ENCODE measurements around the gene TMEM214. TPM values are rescaled to one million over a fixed set of nuclear protein-coding genes. Genes with fewer than 3 reads are reported as not detected.

The TMEM214 gene, protein sequence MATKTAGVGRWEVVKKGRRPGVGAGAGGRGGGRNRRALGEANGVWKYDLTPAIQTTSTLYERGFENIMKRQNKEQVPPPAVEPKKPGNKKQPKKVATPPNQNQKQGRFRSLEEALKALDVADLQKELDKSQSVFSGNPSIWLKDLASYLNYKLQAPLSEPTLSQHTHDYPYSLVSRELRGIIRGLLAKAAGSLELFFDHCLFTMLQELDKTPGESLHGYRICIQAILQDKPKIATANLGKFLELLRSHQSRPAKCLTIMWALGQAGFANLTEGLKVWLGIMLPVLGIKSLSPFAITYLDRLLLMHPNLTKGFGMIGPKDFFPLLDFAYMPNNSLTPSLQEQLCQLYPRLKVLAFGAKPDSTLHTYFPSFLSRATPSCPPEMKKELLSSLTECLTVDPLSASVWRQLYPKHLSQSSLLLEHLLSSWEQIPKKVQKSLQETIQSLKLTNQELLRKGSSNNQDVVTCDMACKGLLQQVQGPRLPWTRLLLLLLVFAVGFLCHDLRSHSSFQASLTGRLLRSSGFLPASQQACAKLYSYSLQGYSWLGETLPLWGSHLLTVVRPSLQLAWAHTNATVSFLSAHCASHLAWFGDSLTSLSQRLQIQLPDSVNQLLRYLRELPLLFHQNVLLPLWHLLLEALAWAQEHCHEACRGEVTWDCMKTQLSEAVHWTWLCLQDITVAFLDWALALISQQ
- total RNA-seq, result 10 to 100 TPM; 39.1 to 66.5 TPM
- long read RNA-seq, partial matches to known transcripts, result 4 of 8 reads
- long read RNA-seq, other reads (novel, unspliced or antisense), result 3 of 8 reads

DNA sequence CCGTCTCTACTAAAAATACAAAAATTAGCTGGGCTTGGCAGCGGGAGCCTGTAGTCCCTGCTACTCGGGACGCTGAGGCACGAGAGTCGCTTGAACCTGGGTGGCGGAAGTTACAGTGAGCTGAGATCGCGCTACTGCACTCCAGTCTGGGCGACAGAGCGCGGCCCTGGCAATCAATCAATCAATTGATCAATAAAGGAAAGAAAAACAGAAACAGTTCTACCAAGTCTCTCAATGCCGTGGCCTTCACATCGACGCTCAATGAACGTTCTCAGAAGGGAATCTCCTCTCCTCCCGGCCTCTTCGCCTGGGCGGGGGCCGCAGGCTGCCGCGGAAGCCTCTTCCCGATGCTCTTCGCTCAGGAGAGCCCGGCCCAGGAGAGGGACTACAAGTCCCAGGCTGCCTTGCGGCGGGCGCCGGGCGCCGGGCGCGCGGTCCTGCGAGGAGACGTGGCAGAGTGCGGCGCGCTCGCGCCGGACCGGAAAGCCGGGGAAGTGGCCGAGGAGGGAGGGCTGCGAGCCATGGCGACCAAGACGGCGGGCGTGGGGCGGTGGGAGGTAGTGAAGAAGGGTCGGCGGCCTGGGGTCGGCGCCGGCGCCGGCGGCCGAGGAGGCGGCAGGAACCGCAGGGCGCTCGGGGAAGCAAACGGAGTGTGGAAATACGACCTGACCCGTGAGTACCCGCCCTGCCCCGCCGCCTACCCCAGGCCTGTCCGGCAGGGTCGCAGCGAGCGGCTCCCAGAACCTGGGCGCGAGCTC, at the start of gene TMEM214:
Gene TMEM214 (plus strand): TSS at position 471 of the 758 bp plus-strand sequence. CDS start 51 bp downstream, at position 522.
- intact Hi-C loops (cut with DNase I), result loop anchor here (10.0 kb wide), 1 partner anchor 52 kb away; the partner anchor contains the start of gene KHK (in 2 of the 2)
- peak; percentile 98 to 99 for ATAC-seq
- peak; percentile 93 for DNase-seq

DNA sequence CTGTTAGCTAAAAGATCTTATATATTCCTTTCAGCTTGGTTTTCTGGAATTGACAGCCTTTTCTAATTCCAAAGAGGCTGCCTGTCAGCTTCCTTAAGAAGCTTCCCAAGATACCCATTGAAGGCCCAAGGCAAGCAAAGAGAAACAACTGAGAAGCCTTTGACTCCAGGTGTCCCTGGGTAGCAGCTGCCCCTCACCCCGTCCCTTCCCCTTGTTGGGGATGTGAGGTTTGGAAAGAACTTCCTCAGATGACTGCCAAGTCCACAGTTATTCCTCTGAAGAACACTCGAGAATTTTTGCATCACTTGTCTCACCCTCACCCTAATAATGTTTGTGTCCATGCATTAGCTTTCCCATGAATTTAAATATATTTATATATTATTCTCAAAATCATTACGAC, 49.0 kb upstream of the TMEM214 start:
- intact Hi-C loops (cut with DNase I), result no loop called here
- ATAC-seq, result no peak
- no peak for DNase-seq

DNA sequence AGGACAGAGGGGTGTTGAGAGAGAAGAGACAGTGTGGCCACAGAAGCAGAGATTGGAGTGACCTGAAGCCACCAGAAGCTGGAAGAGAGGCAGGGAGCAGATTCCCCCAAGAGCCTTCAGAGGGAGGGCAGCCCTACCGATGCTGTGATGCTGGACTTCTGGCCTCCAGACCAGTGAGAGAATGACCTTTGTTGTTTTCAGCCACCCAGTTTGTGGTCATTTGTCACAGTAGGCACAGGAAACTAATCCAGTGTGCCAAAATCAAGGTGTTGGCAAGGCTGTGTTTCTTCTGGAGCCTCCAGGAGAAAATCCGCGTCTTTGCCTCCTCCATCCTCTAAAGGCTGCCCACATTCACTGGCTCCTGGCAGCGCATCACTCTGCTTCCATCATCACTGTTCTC, 47.0 kb upstream of the TMEM214 start:
- ATAC-seq (no peak), DNase-seq (no peak)
- intact Hi-C loops (cut with DNase I), result no loop called here

DNA sequence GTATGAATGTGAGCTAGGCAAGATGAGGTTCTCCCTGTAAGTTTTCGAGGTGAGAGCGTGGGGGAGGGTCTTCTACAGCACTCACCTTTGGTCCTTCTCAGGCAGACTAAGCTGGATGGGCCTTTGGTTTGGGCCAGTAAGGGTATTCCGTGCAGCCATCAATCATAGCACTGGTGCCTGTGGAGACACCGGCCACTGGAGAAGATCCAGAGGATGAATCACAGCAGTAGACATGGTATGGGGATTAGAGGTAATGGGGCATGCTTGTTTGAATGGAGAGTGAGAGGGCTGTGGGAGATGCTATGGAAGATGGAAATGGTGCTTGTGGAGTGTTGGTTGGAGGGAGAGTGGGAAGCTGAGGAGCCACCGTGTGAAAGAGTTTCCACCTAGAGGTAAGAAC, 46.2 kb upstream of the TMEM214 start:
- ATAC-seq (no peak), DNase-seq (no peak)
- intact Hi-C loops (cut with DNase I), result no loop called here

DNA sequence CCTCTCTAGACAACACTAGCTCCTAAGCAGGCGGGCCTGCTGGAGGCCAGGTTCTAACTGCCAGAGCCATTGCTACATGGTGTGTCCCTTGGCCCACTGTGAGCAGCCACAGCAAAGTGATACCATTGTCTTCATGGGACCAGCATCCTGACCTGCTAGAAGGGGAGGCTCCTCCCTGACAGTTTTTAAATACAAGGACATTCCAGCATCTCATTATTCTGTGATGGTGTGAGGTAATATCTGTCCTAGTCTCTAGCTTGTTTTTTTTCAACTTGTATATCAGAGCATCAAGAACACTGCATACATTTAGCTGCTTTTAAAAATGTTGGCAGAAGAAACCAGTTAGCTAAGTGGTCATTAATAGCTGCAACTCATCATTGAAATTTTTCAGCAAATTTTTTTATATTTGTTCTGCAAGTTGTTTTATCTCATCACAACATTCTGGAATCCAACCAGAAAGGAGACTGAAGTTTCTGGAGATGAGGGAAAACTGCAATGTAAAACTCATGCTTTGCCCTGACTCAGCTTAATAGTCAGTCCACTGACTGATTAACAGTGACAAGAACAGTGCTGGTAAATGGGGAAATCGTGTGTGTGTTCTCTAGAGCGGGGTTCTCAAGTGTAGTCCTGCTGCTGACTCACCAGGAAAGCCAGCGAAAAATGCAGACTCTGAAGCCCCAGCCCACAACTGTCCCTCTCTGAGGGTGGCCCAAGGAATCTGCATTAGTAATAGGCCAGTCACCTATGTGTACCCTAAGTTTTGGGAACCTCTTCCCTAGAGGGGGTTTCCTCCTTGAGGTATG, 44.5 kb upstream of the TMEM214 start:
- intact Hi-C loops (cut with DNase I), result no loop called here
- peak in 1 of 2 donors; percentile 29 for ATAC-seq

DNA sequence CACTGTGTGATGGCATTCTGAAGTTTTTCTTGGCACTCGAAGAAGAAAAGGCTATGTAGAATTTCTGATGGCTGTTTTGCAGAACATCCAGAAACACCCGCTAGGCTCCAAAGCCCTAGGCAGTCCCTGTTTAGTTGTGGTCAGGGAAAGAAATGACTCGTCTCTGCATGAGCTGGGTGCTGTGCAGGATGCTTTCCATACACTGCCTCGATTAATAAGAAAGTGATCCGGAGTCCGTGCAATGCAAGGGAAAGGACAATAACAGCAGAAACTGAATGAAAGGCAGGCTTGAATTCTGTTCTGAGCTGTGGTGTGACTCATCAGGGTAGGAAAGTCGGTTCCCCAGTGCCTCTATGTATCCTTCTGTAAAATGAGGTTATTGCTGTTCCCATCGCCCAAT, 43.6 kb upstream of the TMEM214 start:
- ATAC-seq, result no peak
- DNase-seq, result no peak
- intact Hi-C loops (cut with DNase I), result no loop called here

More for the DNA sequence above, 44.5 kb upstream of the TMEM214 start:
- no peak for DNase-seq

DNA sequence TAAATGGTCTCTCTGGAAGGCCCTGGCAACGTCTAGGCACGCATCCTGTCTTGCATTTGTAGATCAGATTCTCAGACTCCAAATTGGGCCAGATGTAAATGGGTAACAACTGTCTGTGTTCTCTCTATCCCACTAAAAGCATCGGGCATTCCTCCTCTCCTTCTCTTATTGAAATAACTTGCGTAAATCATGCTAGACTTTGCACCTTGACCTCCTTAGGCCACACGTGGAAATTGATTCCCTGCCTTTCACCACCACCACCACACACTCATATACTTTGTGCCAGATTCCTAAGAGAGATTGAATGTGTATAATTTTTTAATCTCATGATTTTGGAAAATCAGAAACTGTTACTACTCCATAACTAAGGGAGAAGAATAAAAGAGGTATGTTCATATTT, 41.0 kb upstream of the TMEM214 start:
- no peak for ATAC-seq
- no peak for DNase-seq
- intact Hi-C loops (cut with DNase I), result no loop called here

DNA sequence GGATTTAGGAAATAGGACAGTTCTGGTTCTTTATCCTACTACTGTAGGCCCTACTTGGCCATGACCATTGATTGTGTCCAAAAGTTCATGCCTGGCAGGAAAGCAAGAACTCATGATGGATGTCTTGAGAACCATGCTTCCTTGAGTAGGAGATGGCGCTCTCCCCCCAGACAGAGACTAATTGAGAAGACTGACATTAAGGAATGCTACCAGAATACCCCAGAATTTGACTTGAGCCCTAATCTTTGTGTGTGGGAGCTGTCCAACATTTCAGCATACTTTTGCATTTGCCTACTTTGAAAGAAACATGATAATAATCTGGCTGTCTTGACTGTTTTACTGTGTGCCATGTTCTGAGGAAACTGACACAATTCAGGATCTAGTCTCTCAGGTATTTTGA, 39.0 kb upstream of the TMEM214 start:
- intact Hi-C loops (cut with DNase I), result no loop called here
- DNase-seq (no peak), ATAC-seq (no peak)

DNA sequence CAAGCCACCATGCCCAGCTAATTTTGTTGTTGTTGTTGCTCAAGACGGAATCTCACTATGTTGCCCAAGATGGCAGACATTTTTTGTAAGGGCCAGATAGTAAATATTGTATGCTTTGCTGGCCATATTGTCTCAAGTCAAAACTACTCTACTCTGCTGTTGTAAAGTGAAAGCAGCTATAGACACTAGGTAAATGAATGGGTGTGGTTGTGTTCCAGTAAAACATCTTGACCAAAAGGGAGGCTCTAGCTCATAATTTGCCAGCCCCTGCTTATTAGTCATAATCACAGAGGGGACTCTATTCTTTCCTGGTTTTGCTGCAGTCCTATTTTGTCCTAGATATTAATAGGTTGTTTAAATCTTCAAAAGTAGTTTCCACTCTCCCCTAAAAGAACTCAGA, 37.8 kb upstream of the TMEM214 start:
- intact Hi-C loops (cut with DNase I), result no loop called here
- DNase-seq (no peak), ATAC-seq (no peak)

DNA sequence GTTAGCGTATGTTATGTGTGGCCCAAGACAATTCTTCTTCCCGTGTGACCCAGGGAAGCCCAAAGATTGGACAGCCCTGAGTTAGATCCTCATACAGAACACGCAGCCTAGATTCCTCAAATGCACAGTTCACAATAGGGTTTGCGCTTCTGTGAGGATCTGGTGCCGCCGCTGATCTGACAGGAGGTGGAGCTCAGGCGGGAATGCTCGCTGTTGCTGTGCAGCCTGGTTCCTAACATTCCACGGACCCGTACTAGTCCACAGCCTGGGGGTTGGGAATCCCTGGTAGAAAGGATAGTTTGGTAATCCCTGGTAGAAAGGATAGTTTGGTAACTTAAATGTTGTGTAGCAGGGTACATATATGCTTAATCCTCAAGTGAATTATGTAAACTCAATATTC, 35.4 kb upstream of the TMEM214 start:
- intact Hi-C loops (cut with DNase I), result no loop called here
- DNase-seq (no peak), ATAC-seq (no peak)

DNA sequence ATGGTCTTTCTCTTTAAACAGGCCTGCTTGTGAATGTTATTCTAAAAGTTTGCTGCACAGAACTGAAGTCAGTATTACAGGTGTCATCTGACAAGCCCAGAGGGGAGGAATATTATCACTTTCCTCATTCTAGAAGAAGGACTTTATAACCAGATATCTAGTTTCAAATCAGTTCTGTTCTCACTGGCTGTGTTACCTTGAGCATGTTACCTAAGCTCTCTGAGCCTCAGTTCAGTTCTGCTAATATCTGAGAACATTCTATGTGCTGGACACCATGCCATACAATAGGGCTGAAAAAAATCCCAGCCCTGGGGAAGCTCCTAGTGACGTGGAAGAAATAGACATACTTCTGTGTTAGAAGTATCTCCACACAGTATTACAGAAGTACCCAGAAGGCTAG, 34.4 kb upstream of the TMEM214 start:
- DNase-seq (no peak), ATAC-seq (no peak)
- intact Hi-C loops (cut with DNase I), result no loop called here

DNA sequence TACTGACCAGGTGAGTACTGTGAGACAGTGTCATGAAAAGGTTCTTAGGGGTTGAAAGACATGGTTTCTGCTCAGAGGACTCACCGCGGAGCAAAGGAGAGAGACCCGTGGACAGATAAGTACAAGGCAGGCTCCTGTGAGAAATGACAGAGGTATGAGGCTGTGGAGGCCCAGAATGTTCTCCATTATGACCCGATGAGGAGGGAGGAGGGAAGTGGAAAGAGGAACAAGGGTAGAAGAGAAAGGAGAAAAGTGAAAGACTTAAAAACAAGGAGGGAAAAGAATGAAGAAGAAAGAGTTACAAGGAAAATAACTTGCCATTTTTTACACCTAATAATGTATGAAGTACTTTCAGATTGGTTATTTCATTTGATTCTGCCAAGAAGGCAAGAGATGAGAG, 32.5 kb upstream of the TMEM214 start:
- DNase-seq (no peak), ATAC-seq (no peak)
- intact Hi-C loops (cut with DNase I), result no loop called here

DNA sequence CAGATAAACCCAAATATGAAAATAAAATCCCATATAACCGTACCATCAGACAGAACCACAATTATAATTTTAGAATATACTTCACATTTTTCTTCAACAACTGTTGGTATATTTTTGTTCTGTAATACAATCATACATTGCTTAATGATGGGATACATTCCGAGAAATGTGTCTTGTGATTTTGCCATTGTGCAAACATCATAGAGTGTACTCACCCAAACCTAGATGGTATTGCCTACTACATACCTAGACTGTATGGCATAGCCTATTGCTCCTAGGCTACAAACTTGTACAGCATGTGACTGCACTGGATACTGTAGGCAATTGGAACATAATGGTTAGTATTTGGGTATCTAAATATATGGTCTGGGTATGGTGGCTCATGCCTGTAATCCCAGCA, 31.8 kb upstream of the TMEM214 start:
- ATAC-seq (no peak), DNase-seq (no peak)
- intact Hi-C loops (cut with DNase I), result no loop called here

DNA sequence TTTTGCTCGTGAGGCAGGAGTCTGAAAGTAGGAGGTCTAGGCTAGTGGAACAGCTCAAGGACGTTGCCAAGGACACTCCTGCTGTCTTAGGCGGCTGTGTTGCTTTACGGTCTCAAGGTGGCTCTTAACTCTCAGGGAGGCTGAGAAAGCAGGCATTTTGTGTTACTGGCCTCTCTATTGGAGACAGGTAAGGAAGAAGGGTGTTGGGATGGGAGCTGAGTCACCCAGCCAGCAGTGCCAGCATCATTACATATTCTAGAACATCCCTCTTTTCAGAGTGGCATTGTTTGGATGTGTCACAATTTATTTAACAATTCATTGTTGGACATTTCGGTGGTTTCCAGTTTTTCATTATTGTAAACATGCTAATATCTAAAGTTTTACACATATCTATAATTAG, 30.8 kb upstream of the TMEM214 start:
- intact Hi-C loops (cut with DNase I), result no loop called here
- DNase-seq (no peak), ATAC-seq (no peak)

DNA sequence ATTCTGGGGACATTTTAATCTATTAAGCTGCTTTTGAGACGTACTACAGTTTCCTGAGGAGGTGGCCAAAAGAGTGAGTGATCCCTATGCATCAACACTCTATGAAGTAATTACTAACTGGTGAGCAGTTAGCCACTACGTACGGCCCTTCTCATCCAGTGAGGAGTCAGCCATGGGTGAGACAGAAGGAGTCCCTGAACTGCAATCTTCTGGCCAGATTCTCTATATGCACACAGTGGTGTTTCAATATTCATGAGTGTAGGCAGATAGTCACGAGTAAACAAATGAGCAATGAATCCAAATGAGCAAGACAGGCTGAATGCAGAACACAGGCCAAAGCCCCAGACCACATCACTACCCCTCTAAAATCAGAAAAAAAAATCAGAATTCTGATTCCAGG, 29.8 kb upstream of the TMEM214 start:
- intact Hi-C loops (cut with DNase I), result no loop called here
- DNase-seq, result no peak
- ATAC-seq, result no peak

DNA sequence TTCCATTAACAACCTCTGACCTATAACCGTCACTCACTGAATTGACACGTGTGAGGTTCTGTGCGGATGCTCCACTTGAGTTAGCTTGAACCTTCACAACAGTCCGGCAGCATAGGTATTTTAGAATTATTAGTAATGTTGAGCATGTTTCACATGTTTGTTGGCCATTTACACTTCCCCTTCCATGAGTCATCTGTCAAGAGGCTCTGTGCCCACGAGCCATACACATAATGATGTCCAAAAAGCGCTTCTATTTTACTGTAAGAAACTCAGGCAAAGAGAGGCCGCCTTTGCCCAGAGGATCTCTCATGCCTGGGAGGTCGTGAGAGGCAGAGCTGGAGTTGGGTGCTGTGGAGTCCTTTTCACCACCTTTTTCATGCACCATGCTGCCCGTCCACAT, 28.9 kb upstream of the TMEM214 start:
- no peak for ATAC-seq
- no peak for DNase-seq
- intact Hi-C loops (cut with DNase I), result no loop called here

DNA sequence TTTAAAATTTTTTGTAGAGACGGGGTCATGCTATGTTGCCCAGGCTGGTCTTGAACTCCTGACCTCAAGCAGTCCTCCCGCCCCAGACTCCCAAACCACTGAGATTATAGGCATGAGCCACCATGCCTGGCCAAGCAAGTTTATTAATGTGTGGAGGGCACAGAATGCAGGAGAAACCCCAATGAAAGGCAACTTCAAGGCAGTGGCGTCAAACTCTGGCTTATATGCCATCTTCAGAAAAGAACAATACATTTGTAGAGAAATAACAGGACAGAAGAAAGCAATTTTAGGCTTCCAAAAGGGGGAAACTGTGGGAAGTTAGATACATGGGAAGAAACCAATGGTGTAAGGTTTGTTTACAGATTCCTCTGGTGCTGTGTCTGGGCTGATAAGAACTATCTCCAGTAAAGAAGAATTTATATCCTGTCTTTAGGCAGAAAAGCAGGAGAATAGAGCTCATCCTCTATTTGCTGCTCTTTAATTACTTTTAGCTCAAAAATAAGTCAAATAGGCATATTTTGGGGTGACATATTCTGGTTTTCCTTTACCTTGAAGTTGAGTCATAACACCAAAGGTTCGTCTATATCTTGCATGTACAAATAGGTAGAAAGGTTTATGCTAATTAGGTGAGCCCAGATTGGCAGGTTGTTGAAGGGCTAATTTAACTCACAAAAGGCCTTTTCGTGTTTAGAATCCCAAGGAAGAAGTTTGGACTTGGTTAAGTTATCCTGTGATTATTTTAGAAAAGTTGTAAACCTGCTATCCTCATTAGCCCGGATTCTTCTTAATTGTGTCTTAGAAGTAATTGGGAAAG, 26.0 kb upstream of the TMEM214 start:
- intact Hi-C loops (cut with DNase I), result no loop called here
- ATAC-seq (no peak), DNase-seq (no peak)

Measured in left cardiac atrium (tissue), 4 donors.